Measurements from ENCODE around the gene SRGAP2.
"Not testable (repeated sequence)": the region's sequence is repeated elsewhere in the genome, so short reads cannot be mapped to it uniquely, and the experiment has no call there.

The SRGAP2 gene

DNA sequence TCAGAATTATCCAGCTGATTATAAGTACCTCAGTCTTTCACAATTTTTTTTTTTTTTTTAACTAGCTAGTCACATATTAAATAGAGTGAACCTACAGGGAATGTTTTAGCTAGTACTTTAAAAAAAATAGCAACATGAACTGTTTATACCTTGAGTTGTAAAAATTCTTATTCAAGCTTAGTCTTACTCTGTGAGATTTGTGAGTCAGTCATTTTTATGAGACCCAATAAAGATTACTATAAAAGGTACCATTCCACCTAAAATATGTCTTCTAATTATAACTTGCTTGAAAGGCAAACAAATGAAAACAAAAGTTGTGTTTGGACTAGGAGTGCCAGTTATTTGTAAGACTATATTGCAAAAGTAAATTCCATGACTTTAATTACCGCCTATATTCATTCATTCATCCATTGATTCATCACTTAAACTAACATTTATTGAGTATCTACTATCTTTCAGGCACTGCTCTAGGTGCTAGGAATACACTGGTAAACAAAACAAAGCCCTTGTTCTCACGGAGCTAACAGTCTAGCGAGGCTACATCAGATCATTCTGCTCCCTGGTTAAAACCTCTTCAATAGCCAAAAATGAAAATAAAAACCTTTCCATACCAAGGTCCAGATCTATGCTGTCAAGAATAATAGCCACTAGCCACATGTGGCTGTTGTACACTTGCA is 6.5 kb upstream of the SRGAP2 start:
- H3K9me2 ChIP-seq (replicated peaks; ENCODE audit: insufficient read depth, low read length); H3K9ac ChIP-seq (ENCODE audit: low read length); H3K27ac ChIP-seq (ENCODE audit: low read depth, low read length); H2AFZ ChIP-seq (ENCODE audit: low read depth, low read length, severe bottlenecking); H3K4me2 ChIP-seq (ENCODE audit: low read depth, low read length, poor library complexity, severe bottlenecking); H3K79me2 ChIP-seq (ENCODE audit: insufficient read depth, low read length); H3F3A ChIP-seq (ENCODE audit: insufficient read depth); H3K9me3 ChIP-seq (ENCODE audit: insufficient read depth, low read length); H4K20me1 ChIP-seq (ENCODE audit: low read depth, low read length); H3K36me3 ChIP-seq (ENCODE audit: low read length); H3K4me3 ChIP-seq (ENCODE audit: insufficient read depth, low read length, poor library complexity, severe bottlenecking); H3K27me3 ChIP-seq (ENCODE audit: low read length): not testable (repeated sequence)

DNA sequence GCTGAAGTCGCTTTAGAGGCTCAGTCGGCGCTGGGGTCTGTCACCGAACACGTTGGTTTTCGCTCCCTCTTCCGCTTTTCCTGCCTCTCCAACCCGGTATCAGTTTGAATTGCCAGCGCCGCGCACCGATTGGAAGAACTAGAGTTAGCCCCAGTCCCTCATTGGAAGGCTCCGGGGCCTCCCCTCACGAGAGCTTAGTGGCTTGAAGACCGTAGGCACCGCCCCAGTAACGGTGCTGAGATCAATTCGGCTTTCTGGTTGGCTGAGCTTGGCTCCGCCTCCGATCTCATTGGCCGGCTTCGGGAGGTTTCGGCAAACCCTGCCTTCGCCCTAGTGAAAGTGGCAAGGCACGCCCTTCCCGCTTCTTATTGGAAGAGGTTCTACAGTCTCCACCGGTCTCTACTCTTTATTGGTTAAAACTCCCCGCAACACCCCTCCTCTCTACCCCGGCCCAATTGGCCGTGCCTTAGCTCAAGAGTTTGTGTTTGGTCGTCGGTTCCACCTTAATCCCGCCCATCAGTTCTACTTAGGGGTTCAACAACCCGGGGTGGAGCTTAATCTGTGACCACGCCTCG is 465 bp upstream of the SRGAP2 start, which contains the start of gene FAM72A:
TSS of gene FAM72A (minus strand) at position 51 of the 575 bp plus-strand sequence. CDS start 814 bp downstream, outside the sequence.
- not testable (repeated sequence) for H3K27me3 ChIP-seq (ENCODE audit: low read length); H3K9me3 ChIP-seq (ENCODE audit: insufficient read depth, low read length); H3K9me2 ChIP-seq (replicated peaks; ENCODE audit: insufficient read depth, low read length); H3K27ac ChIP-seq (ENCODE audit: low read depth, low read length); H3K36me3 ChIP-seq (ENCODE audit: low read length); H3K79me2 ChIP-seq (ENCODE audit: insufficient read depth, low read length); H2AFZ ChIP-seq (ENCODE audit: low read depth, low read length, severe bottlenecking); H4K20me1 ChIP-seq (ENCODE audit: low read depth, low read length); H3F3A ChIP-seq (ENCODE audit: insufficient read depth); H3K4me2 ChIP-seq (ENCODE audit: low read depth, low read length, poor library complexity, severe bottlenecking)
- Histone ChIP-seq H3K9ac (ENCODE audit: low read length) (peak within 1 kb of the TSS; percentile 39), H3K4me3 (ENCODE audit: insufficient read depth, low read length, poor library complexity, severe bottlenecking) (peak within 1 kb of the TSS; percentile 35)

- not testable (repeated sequence) for H3K36me3 ChIP-seq (ENCODE audit: low read length); H3K9me2 ChIP-seq (replicated peaks; ENCODE audit: insufficient read depth, low read length); H2AFZ ChIP-seq (ENCODE audit: low read depth, low read length, severe bottlenecking); H3K27ac ChIP-seq (ENCODE audit: low read depth, low read length); H3K4me2 ChIP-seq (ENCODE audit: low read depth, low read length, poor library complexity, severe bottlenecking); H3K9me3 ChIP-seq (ENCODE audit: insufficient read depth, low read length); H4K20me1 ChIP-seq (ENCODE audit: low read depth, low read length); H3K79me2 ChIP-seq (ENCODE audit: insufficient read depth, low read length); H3K4me3 ChIP-seq (ENCODE audit: insufficient read depth, low read length, poor library complexity, severe bottlenecking); H3F3A ChIP-seq (ENCODE audit: insufficient read depth); H3K27me3 ChIP-seq (ENCODE audit: low read length)
- peak overlapping the region; percentile 39; the same call in 1 of the 2 replicates for H3K9ac ChIP-seq (ENCODE audit: low read length)
Measured at GRCh38 chr1:206204159-206204511, 794 bp downstream of the SRGAP2 start.

GRCh38 chr1:206204871-206205270 is 1.5 kb downstream of the SRGAP2 start:
- not testable (repeated sequence) for H3K79me2 ChIP-seq (ENCODE audit: insufficient read depth, low read length); H4K20me1 ChIP-seq (ENCODE audit: low read depth, low read length); H3K27me3 ChIP-seq (ENCODE audit: low read length); H3F3A ChIP-seq (ENCODE audit: insufficient read depth); H3K36me3 ChIP-seq (ENCODE audit: low read length); H3K9me3 ChIP-seq (ENCODE audit: insufficient read depth, low read length); H2AFZ ChIP-seq (ENCODE audit: low read depth, low read length, severe bottlenecking); H3K27ac ChIP-seq (ENCODE audit: low read depth, low read length); H3K9me2 ChIP-seq (replicated peaks; ENCODE audit: insufficient read depth, low read length)
- Histone ChIP-seq H3K4me3 (ENCODE audit: insufficient read depth, low read length, poor library complexity, severe bottlenecking) (peak overlapping the region; percentile 34), H3K4me2 (ENCODE audit: low read depth, low read length, poor library complexity, severe bottlenecking) (peak overlapping the region; percentile 47), H3K9ac (ENCODE audit: low read length) (peak overlapping the region; percentile 36)

DNA sequence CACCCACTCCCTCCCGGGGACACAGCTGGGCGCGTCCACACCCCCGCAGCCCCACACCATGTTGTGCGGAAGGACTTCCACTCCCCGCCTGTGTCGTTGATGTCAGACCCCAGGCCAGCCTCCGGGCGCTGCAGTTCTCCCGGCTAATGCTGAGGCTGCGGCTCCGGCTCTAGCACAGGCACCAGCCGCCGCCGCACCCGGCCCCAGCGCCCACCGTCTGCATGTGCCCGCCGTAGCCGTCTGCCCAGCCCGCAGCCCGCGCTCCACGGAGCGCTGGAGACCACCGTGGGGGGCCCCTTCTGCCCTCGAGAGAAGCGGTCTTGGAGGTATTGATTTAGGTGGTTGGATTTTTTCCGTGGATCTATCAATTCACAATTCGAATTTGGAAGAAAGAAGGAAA is 2.2 kb downstream of the SRGAP2 start:
- not testable (repeated sequence) for H3K36me3 ChIP-seq (ENCODE audit: low read length); H3K4me2 ChIP-seq (ENCODE audit: low read depth, low read length, poor library complexity, severe bottlenecking); H3K9ac ChIP-seq (ENCODE audit: low read length); H2AFZ ChIP-seq (ENCODE audit: low read depth, low read length, severe bottlenecking); H3K79me2 ChIP-seq (ENCODE audit: insufficient read depth, low read length); H4K20me1 ChIP-seq (ENCODE audit: low read depth, low read length); H3K9me3 ChIP-seq (ENCODE audit: insufficient read depth, low read length); H3K9me2 ChIP-seq (replicated peaks; ENCODE audit: insufficient read depth, low read length); H3K27ac ChIP-seq (ENCODE audit: low read depth, low read length); H3K4me3 ChIP-seq (ENCODE audit: insufficient read depth, low read length, poor library complexity, severe bottlenecking); H3F3A ChIP-seq (ENCODE audit: insufficient read depth); H3K27me3 ChIP-seq (ENCODE audit: low read length)

DNA sequence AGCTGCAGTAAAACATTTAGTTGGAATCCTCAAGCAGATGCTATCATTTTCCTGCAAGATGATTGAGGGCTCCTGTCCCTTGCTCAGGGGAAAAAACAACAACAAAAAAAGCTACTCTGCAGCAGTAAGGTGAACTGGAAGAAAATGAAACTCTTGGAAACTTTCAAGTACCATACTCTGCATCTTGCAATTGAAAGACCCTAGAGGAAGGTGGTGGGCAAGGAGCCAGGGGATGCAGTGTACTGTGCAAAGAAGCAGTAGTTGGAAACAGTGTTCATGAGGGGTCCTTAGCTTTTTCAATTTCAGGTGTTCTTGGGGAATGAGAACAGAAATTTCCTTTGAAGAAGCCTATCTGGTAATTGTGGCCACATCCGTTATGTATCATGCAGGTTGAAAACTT is 7.5 kb downstream of the SRGAP2 start:
- not testable (repeated sequence) for H3K9ac ChIP-seq (ENCODE audit: low read length); H3F3A ChIP-seq (ENCODE audit: insufficient read depth); H3K4me3 ChIP-seq (ENCODE audit: insufficient read depth, low read length, poor library complexity, severe bottlenecking); H3K36me3 ChIP-seq (ENCODE audit: low read length); H3K4me2 ChIP-seq (ENCODE audit: low read depth, low read length, poor library complexity, severe bottlenecking); H3K27ac ChIP-seq (ENCODE audit: low read depth, low read length); H3K9me2 ChIP-seq (replicated peaks; ENCODE audit: insufficient read depth, low read length); H3K79me2 ChIP-seq (ENCODE audit: insufficient read depth, low read length); H2AFZ ChIP-seq (ENCODE audit: low read depth, low read length, severe bottlenecking); H3K9me3 ChIP-seq (ENCODE audit: insufficient read depth, low read length); H4K20me1 ChIP-seq (ENCODE audit: low read depth, low read length); H3K27me3 ChIP-seq (ENCODE audit: low read length)

- H3F3A ChIP-seq (ENCODE audit: insufficient read depth); H3K9me3 ChIP-seq (ENCODE audit: insufficient read depth, low read length): not testable (repeated sequence)
Measured at GRCh38 chr1:206215600-206216392, 12.5 kb downstream of the SRGAP2 start.

GRCh38 chr1:206218285-206218684 is 14.9 kb downstream of the SRGAP2 start:
- H3K4me3 ChIP-seq (ENCODE audit: insufficient read depth, low read length, poor library complexity, severe bottlenecking); H3K9me3 ChIP-seq (ENCODE audit: insufficient read depth, low read length); H3K36me3 ChIP-seq (ENCODE audit: low read length); H2AFZ ChIP-seq (ENCODE audit: low read depth, low read length, severe bottlenecking); H3K9ac ChIP-seq (ENCODE audit: low read length); H3K9me2 ChIP-seq (replicated peaks; ENCODE audit: insufficient read depth, low read length); H3K27ac ChIP-seq (ENCODE audit: low read depth, low read length); H3K4me2 ChIP-seq (ENCODE audit: low read depth, low read length, poor library complexity, severe bottlenecking); H3K79me2 ChIP-seq (ENCODE audit: insufficient read depth, low read length); H4K20me1 ChIP-seq (ENCODE audit: low read depth, low read length); H3F3A ChIP-seq (ENCODE audit: insufficient read depth); H3K27me3 ChIP-seq (ENCODE audit: low read length): not testable (repeated sequence)

More at GRCh38 chr1:206215600-206216392, 12.5 kb downstream of the SRGAP2 start:
- not testable (repeated sequence) for H3K9me2 ChIP-seq (replicated peaks; ENCODE audit: insufficient read depth, low read length); H3K4me3 ChIP-seq (ENCODE audit: insufficient read depth, low read length, poor library complexity, severe bottlenecking); H3K36me3 ChIP-seq (ENCODE audit: low read length); H3K27me3 ChIP-seq (ENCODE audit: low read length); H4K20me1 ChIP-seq (ENCODE audit: low read depth, low read length); H3K4me2 ChIP-seq (ENCODE audit: low read depth, low read length, poor library complexity, severe bottlenecking); H3K27ac ChIP-seq (ENCODE audit: low read depth, low read length); H3K79me2 ChIP-seq (ENCODE audit: insufficient read depth, low read length); H3K9ac ChIP-seq (ENCODE audit: low read length); H2AFZ ChIP-seq (ENCODE audit: low read depth, low read length, severe bottlenecking)

Data from SU-DHL-6 (cell line).